AG04449 (cell line): ENCODE data around the gene PTPRM.

Experiments used
- CTCF ChIA-PET: fragments of 350-600 bp; formaldehyde crosslinking; extraction: SDS; loops from one replicate; lab custom pipeline; 2021; ENCODE audit warnings: antibody characterized with exemption; lab: Yijun Ruan, JAX
- POLR2A ChIA-PET: fragments of 400-600, 350-600 bp; formaldehyde crosslinking; extraction: SDS; loops from one replicate; lab custom pipeline; 2020; ENCODE audit warnings: antibody characterized with exemption, inconsistent platforms; lab: Yijun Ruan, JAX
- DNase-seq: peaks from one replicate; pipeline ENCODE4 v3.0.0-alpha.2; 2010; ENCODE audit warnings: low read depth, low spot score
- H3K4me3 ChIP-seq: 2 replicates; pipeline ENCODE4 v1.5.1; 2011; ENCODE audit warnings: low read depth, mild to moderate bottlenecking, control low read depth, low read length
- TF ChIP-seq, protein P1 (sequence below): IDR thresholded peaks from one replicate; pipeline ENCODE4 v1.5.1; 2011; ENCODE audit warnings: mild to moderate bottlenecking, moderate library complexity, low read length, control low read depth, inconsistent platforms; ENCODE audit not compliant: insufficient read depth; ENCODE audit errors: missing control alignments

Gene PTPRM

GRCh38 chr18:7691206-7691605 lies 124.1 kb downstream of the PTPRM start:
- no peak for DNase-seq
- ChIA-PET POLR2A (no interaction called here), CTCF (interaction anchor here (1.4 kb wide), 1 partner anchor 18 kb away, joined by 3 read pairs; no protein-coding TSS in a partner anchor)
- H3K4me3 ChIP-seq, result no peak overlapping the region
- TF ChIP-seq, protein P1, sequence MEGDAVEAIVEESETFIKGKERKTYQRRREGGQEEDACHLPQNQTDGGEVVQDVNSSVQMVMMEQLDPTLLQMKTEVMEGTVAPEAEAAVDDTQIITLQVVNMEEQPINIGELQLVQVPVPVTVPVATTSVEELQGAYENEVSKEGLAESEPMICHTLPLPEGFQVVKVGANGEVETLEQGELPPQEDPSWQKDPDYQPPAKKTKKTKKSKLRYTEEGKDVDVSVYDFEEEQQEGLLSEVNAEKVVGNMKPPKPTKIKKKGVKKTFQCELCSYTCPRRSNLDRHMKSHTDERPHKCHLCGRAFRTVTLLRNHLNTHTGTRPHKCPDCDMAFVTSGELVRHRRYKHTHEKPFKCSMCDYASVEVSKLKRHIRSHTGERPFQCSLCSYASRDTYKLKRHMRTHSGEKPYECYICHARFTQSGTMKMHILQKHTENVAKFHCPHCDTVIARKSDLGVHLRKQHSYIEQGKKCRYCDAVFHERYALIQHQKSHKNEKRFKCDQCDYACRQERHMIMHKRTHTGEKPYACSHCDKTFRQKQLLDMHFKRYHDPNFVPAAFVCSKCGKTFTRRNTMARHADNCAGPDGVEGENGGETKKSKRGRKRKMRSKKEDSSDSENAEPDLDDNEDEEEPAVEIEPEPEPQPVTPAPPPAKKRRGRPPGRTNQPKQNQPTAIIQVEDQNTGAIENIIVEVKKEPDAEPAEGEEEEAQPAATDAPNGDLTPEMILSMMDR, result no peak

GRCh38 chr18:7696780-7697179 lies 129.7 kb downstream of the PTPRM start:
- POLR2A ChIA-PET, result no interaction called here
- CTCF ChIA-PET, result interaction anchor here (1.3 kb wide), 1 partner anchor 11 kb away, joined by 3 read pairs; no protein-coding TSS in a partner anchor
- H3K4me3 ChIP-seq, result no peak overlapping the region
- TF ChIP-seq, protein P1, result no peak
- DNase-seq, result no peak

- TF ChIP-seq, protein P1, result no peak
- ChIA-PET CTCF (interaction anchor here (1.3 kb wide), 1 partner anchor 11 kb away, joined by 3 read pairs; no protein-coding TSS in a partner anchor), POLR2A (no interaction called here)
- DNase-seq, result no peak
- no peak overlapping the region for H3K4me3 ChIP-seq
Observed at GRCh38 chr18:7697306-7697705, 130.2 kb downstream of the PTPRM start.

GRCh38 chr18:7711495-7711894 lies 144.4 kb downstream of the PTPRM start:
- no peak for DNase-seq
- POLR2A ChIA-PET, result no interaction called here
- no peak overlapping the region for H3K4me3 ChIP-seq
- TF ChIP-seq, protein P1, result no peak
- CTCF ChIA-PET, result no interaction called here

- CTCF ChIA-PET, result no interaction called here
- POLR2A ChIA-PET, result no interaction called here
- TF ChIP-seq, protein P1, result no peak
- no peak for DNase-seq
- no peak overlapping the region for H3K4me3 ChIP-seq
Observed at GRCh38 chr18:7720395-7720794, 153.3 kb downstream of the PTPRM start.

GRCh38 chr18:7721532-7721931 lies 154.4 kb downstream of the PTPRM start:
- CTCF ChIA-PET, result no interaction called here
- H3K4me3 ChIP-seq, result no peak overlapping the region
- POLR2A ChIA-PET, result no interaction called here
- no peak for DNase-seq
- TF ChIP-seq, protein P1, result no peak
